ENCODE results near the gene C1orf21. TPM values are rescaled to one million over a fixed set of nuclear protein-coding genes. Genes with fewer than 3 reads are reported as not detected.

C1orf21 gene
- total and polyA plus RNA-seq, 10 donors: 9.7 to 60.4 (median 26.7) TPM

DNA sequence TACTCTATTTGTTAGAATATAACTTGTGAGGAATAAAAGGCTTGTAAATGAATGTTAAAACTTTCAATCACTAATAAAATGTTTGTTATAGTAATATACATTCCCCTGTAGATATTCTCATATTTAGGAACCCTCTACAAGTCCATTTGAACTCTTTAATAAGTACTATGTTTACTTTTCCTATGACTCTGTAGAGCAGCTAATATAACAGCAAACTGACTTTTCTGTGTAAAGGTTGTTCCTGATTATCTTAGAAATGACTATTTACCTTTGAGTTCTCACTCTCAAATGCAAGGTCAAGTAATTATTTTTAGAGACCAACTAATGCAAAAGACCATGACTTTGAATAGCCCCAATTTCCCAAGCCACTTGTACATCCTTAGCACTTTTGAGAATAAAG is 130.3 kb downstream of the C1orf21 start:
- no peak overlapping the region for H3K4me3 ChIP-seq
- H3K27ac ChIP-seq: no peak overlapping the region
- H3K4me1 ChIP-seq: no peaks in the 10 kb centered on the region
- no peaks in the 10 kb centered on the region for H3K36me3 ChIP-seq
- H3K9me3 ChIP-seq: no peaks in the 10 kb centered on the region
- TF ChIP-seq, protein P1, sequence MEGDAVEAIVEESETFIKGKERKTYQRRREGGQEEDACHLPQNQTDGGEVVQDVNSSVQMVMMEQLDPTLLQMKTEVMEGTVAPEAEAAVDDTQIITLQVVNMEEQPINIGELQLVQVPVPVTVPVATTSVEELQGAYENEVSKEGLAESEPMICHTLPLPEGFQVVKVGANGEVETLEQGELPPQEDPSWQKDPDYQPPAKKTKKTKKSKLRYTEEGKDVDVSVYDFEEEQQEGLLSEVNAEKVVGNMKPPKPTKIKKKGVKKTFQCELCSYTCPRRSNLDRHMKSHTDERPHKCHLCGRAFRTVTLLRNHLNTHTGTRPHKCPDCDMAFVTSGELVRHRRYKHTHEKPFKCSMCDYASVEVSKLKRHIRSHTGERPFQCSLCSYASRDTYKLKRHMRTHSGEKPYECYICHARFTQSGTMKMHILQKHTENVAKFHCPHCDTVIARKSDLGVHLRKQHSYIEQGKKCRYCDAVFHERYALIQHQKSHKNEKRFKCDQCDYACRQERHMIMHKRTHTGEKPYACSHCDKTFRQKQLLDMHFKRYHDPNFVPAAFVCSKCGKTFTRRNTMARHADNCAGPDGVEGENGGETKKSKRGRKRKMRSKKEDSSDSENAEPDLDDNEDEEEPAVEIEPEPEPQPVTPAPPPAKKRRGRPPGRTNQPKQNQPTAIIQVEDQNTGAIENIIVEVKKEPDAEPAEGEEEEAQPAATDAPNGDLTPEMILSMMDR (IDR thresholded peaks at IDR 0.05 in 8 of 11, conservative IDR thresholded peaks at IDR 0.05 in 3 of 11): no peak
- no peak for TF ChIP-seq POLR2AphosphoS5 (IDR thresholded peaks at IDR 0.05)
- TF ChIP-seq POLR2A (IDR thresholded peaks at IDR 0.05): no peak
- no peak for DNase-seq
- H3K27me3 ChIP-seq (replicated peaks in 1 of 7): no peaks in the 10 kb centered on the region
- intact Hi-C loops (cut with DNase I; ENCODE audit: low total_unique reads): no loop called here

DNA sequence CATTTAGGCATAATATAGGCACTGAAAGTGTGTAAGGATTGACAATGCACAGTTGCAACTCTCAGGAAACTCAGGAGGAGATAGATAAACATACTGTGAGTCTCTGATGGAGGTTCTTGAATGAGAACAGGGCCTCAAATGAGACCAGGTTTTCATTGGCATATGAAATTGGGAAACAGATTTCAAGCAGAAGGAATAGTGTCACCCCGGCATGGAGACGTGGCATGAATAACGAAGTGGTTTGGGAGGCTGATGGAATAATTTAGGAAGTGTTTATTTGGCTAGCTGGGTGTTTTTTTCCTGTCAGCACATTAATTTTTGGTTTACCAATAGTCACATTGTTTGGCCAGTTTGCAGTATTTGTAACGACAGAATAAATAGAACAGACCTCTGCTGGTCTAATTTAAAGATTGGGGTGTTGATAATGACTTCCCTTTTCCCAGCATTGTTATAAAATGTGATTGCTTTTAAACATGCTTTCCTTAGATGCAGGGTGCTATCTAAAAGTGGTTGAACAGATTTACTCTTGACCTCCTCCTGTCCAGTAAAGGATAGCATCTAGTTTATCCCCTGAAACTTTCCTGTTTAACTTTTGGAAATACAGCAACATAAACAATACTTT is 132.0 kb downstream of the C1orf21 start:
- H3K27me3 ChIP-seq (replicated peaks in 1 of 7): no peaks in the 10 kb centered on the region
- no peak overlapping the region for H3K27ac ChIP-seq
- H3K36me3 ChIP-seq: no peaks in the 10 kb centered on the region
- H3K4me3 ChIP-seq: no peak overlapping the region
- no peak for DNase-seq
- intact Hi-C loops (cut with DNase I; ENCODE audit: low total_unique reads): no loop called here
- TF ChIP-seq POLR2A (IDR thresholded peaks at IDR 0.05) (no peak), POLR2AphosphoS5 (IDR thresholded peaks at IDR 0.05) (no peak)
- TF ChIP-seq, protein P1 (IDR thresholded peaks at IDR 0.05 in 8 of 11, conservative IDR thresholded peaks at IDR 0.05 in 3 of 11): no peak
- H3K9me3 ChIP-seq: no peaks in the 10 kb centered on the region
- no peaks in the 10 kb centered on the region for H3K4me1 ChIP-seq
- 61 to 72% (median 64%) methylated on average over 4 of the region's 4 CpGs for WGBS, 5 donors

DNA sequence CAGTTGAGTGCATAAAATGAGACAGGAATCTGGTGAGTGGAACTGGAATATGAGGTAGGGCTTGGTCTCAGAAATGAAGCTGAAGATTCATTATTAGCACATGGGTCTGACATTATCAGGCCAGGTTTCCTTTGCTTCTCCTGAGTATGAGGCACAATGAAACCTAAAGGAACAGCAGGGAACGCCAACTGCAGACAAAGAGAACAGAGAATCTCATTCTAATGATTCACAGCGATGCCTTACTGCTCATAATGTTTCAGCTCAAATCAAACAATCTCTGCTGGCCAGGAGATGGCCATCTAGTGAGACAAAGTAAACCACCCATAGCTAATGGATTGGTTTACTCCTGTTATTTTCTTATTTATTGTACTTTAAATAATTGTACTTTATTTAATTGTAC is 133.5 kb downstream of the C1orf21 start:
- TF ChIP-seq, protein P1 (IDR thresholded peaks at IDR 0.05 in 8 of 11, conservative IDR thresholded peaks at IDR 0.05 in 3 of 11): no peak
- no peak for TF ChIP-seq POLR2AphosphoS5 (IDR thresholded peaks at IDR 0.05)
- no peak for TF ChIP-seq POLR2A (IDR thresholded peaks at IDR 0.05)
- 80 to 97% (median 93%) methylated on average over 2 of the region's 2 CpGs for WGBS, 5 donors
- intact Hi-C loops (cut with DNase I; ENCODE audit: low total_unique reads): no loop called here

DNA sequence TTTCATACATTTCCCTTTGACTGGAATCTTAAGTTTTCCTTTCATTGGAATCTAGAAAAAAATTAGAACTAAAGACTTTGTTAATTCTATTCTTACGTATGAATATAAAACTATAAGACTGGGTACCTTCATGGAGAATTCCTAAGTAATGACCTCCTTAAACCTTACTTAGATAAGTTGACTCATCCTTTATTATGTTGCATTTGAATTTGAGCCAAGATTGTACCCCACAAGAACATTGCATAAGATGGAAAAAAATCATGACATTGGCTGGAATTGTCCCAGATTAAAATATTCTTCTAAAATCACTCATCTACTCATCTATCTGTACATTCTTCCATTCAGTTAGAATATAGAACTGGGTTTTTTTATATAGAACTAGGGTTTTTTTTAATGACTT is 137.4 kb downstream of the C1orf21 start:
- TF ChIP-seq POLR2AphosphoS5 (IDR thresholded peaks at IDR 0.05) (no peak), POLR2A (IDR thresholded peaks at IDR 0.05) (no peak)
- TF ChIP-seq, protein P1 (IDR thresholded peaks at IDR 0.05 in 8 of 11, conservative IDR thresholded peaks at IDR 0.05 in 3 of 11): no peak
- Histone ChIP-seq H3K27ac (no peak overlapping the region), H3K9me3 (no peaks in the 10 kb centered on the region), H3K4me3 (no peak overlapping the region), H3K36me3 (no peaks in the 10 kb centered on the region), H3K27me3 (replicated peaks in 1 of 7) (no peaks in the 10 kb centered on the region), H3K4me1 (no peaks in the 10 kb centered on the region)
- WGBS, 5 donors: 92 to 100% (median 96%) methylated on average over 1 of the region's 1 CpG
- intact Hi-C loops (cut with DNase I; ENCODE audit: low total_unique reads): no loop called here
- DNase-seq: no peak

More for the DNA sequence above, 133.5 kb downstream of the C1orf21 start:
- Histone ChIP-seq H3K4me1 (no peaks in the 10 kb centered on the region), H3K4me3 (no peak overlapping the region), H3K9me3 (no peaks in the 10 kb centered on the region), H3K27me3 (replicated peaks in 1 of 7) (no peaks in the 10 kb centered on the region), H3K36me3 (no peaks in the 10 kb centered on the region), H3K27ac (no peak overlapping the region)
- DNase-seq: no peak
